ENCODE data around the gene TEKTIP1. TPM values are rescaled to one million over a fixed set of nuclear protein-coding genes. Genes with fewer than 3 reads are reported as not detected.
A peak's percentile ranks its signal among the peaks of the same experiment; 100 is the strongest.

The TEKTIP1 gene
- total and polyA plus RNA-seq, 9 of the 15 experiments (the other 6 are each of a cell fraction or from before 2014, with no cell fraction given): 0.66 TPM; not detected in 8

DNA sequence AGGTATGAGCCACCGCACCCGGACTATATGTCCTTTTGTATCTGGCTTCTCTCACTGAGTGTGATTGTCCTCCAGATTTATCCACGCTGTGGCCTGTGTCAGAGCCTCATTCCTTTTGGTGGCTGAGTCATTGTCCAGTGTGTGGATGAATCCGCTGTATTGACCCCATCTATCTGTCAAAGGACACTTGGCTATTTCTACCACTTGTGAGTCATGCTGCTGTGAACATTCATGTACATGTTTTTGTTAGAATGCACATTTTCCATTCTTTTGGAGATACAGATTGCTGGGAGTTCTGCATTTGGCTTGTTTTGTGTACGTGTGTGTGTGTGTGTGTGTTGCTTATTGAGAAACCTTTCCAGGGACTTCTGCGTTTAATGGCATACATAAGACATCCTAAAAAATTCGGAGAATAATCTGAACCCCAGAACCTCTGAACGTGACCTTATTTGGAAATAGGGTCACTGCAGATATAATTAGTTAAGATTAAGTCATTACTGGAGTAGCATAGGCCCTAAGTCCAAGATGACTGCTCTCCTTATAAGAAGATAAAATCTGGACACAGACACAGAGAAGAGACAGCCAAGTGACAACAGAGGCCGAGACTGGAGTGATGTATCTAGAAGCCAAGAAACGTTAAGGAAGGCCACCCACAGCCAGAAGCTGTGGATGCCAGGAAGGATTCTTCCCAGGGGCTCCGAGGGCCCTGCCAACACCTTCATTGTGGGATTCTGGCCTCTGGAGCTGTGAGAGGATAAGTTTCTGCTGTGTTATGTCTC lies 41.4 kb downstream of the TEKTIP1 start (continued):
- TF ChIP-seq TEAD4 (IDR thresholded peaks at IDR 0.05; ENCODE audit: low read length) (peak; percentile 40; the same call in 1 of the 2 replicates), TEAD4 (CRISPR knock-in tag; IDR thresholded peaks at IDR 0.05; ENCODE audit: borderline replicate concordance) (no peak), CTBP1 (IDR thresholded peaks at IDR 0.05; ENCODE audit: borderline replicate concordance) (no peak), HDAC2 (IDR thresholded peaks at IDR 0.05) (no peak; the same call in none of the 2 replicates), MAFG (tag; conservative IDR thresholded peaks at IDR 0.05) (peak; percentile 78), SMAD2 (IDR thresholded peaks at IDR 0.05; ENCODE audit: low read depth, low read length) (no peak), ARHGAP35 (IDR thresholded peaks at IDR 0.05; ENCODE audit: partially characterized antibody) (no peak), SREBF1 (IDR thresholded peaks at IDR 0.05; ENCODE audit: borderline replicate concordance, low read depth, low read length) (no peak), STAT5A (IDR thresholded peaks at IDR 0.05; ENCODE audit: borderline replicate concordance, low read length) (no peak), TEAD2 (tag; IDR thresholded peaks at IDR 0.05) (no peak)
- TF ChIP-seq, protein P1, sequence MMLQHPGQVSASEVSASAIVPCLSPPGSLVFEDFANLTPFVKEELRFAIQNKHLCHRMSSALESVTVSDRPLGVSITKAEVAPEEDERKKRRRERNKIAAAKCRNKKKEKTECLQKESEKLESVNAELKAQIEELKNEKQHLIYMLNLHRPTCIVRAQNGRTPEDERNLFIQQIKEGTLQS (IDR thresholded peaks at IDR 0.05): peak; percentile 96
- TF ChIP-seq, protein P1 (CRISPR knock-in tag; conservative IDR thresholded peaks at IDR 0.05): 0 out of 2 replicates have a peak, but pooled peaks have one; percentile 25
- TF ChIP-seq, protein P2, sequence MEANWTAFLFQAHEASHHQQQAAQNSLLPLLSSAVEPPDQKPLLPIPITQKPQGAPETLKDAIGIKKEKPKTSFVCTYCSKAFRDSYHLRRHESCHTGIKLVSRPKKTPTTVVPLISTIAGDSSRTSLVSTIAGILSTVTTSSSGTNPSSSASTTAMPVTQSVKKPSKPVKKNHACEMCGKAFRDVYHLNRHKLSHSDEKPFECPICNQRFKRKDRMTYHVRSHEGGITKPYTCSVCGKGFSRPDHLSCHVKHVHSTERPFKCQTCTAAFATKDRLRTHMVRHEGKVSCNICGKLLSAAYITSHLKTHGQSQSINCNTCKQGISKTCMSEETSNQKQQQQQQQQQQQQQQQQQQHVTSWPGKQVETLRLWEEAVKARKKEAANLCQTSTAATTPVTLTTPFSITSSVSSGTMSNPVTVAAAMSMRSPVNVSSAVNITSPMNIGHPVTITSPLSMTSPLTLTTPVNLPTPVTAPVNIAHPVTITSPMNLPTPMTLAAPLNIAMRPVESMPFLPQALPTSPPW (CRISPR knock-in tag; IDR thresholded peaks at IDR 0.05): peak; percentile 10; the same call in 1 of the 2 replicates
- TF ChIP-seq, protein P3, sequence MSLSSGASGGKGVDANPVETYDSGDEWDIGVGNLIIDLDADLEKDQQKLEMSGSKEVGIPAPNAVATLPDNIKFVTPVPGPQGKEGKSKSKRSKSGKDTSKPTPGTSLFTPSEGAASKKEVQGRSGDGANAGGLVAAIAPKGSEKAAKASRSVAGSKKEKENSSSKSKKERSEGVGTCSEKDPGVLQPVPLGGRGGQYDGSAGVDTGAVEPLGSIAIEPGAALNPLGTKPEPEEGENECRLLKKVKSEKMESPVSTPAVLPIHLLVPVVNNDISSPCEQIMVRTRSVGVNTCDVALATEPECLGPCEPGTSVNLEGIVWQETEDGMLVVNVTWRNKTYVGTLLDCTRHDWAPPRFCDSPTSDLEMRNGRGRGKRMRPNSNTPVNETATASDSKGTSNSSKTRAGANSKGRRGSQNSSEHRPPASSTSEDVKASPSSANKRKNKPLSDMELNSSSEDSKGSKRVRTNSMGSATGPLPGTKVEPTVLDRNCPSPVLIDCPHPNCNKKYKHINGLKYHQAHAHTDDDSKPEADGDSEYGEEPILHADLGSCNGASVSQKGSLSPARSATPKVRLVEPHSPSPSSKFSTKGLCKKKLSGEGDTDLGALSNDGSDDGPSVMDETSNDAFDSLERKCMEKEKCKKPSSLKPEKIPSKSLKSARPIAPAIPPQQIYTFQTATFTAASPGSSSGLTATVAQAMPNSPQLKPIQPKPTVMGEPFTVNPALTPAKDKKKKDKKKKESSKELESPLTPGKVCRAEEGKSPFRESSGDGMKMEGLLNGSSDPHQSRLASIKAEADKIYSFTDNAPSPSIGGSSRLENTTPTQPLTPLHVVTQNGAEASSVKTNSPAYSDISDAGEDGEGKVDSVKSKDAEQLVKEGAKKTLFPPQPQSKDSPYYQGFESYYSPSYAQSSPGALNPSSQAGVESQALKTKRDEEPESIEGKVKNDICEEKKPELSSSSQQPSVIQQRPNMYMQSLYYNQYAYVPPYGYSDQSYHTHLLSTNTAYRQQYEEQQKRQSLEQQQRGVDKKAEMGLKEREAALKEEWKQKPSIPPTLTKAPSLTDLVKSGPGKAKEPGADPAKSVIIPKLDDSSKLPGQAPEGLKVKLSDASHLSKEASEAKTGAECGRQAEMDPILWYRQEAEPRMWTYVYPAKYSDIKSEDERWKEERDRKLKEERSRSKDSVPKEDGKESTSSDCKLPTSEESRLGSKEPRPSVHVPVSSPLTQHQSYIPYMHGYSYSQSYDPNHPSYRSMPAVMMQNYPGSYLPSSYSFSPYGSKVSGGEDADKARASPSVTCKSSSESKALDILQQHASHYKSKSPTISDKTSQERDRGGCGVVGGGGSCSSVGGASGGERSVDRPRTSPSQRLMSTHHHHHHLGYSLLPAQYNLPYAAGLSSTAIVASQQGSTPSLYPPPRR (CRISPR knock-in tag; IDR thresholded peaks at IDR 0.05; ENCODE audit: borderline replicate concordance): 0 out of 2 replicates have a peak, but pooled peaks have one; percentile 45
- TF ChIP-seq, protein P4, sequence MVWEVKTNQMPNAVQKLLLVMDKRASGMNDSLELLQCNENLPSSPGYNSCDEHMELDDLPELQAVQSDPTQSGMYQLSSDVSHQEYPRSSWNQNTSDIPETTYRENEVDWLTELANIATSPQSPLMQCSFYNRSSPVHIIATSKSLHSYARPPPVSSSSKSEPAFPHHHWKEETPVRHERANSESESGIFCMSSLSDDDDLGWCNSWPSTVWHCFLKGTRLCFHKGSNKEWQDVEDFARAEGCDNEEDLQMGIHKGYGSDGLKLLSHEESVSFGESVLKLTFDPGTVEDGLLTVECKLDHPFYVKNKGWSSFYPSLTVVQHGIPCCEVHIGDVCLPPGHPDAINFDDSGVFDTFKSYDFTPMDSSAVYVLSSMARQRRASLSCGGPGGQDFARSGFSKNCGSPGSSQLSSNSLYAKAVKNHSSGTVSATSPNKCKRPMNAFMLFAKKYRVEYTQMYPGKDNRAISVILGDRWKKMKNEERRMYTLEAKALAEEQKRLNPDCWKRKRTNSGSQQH (CRISPR knock-in tag; IDR thresholded peaks at IDR 0.05): no peak

Data from K562 (cell line).